ENCODE data around the gene PARP15.

Gene PARP15

DNA sequence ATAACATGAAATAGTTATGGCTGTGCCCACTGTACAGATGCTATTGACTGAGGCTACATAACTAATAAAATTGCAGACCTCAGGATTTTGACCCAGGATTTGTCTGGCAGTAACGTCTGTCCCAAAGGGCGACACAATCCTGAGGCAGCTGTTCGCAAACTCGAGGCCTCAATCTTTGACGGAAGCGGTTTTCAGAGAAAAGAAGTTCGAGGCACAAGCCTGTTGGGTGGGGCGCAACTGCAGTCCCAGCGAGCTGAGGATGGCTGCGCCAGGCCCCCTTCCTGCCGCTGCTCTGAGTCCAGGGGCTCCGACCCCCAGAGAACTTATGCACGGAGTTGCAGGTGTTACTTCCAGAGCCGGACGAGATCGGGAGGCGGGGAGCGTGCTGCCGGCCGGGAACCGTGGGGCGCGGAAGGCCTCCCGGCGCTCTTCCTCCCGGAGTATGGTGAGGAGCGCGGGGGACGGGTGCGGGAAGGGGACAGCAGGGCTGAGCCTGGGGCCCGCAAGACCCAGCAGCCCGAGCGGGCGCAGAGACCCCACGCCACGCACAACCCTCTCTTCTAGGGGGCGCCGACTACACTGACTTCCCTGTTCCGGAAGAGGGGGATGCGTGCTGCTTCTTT is at the start of gene PARP15:
Gene PARP15, plus strand, starts transcription at position 242 of the 623 bp plus-strand sequence. Its CDS starts 18 bp downstream, at position 260.
- ChIA-PET CTCF (no interaction called here), POLR2A (no interaction called here)
- TF ChIP-seq FOXK2 (IDR thresholded peaks at IDR 0.05) (no peak), FOXA1 (IDR thresholded peaks at IDR 0.05) (no peak), NFRKB (IDR thresholded peaks at IDR 0.05) (no peak)
- DNase-seq (ENCODE audit: extremely low spot score), result no peak

DNA sequence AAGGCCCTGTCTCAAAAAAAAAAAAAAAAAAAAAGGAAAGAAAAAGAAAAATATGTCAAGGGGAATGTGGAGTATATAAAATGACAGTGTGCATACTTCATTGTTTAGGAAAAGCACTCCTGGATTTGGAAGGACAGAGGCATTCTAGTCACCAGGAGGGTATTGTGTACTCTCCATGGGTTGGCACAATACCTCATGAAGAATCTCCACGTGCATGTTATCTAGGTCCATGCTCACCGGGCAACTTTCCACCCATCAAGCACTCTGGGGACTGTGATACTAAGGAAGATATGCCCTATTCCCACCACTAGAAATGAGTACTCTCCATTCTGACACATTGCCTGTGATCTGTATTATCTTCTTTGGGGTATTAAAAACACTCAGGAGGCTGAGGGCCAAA is 47.3 kb upstream of the PARP15 start:
- CTCF ChIA-PET, result no interaction called here
- no peak for DNase-seq (ENCODE audit: extremely low spot score)
- TF ChIP-seq NFRKB (IDR thresholded peaks at IDR 0.05) (no peak), LEF1 (IDR thresholded peaks at IDR 0.05; ENCODE audit: borderline replicate concordance) (no peak), HDGF (IDR thresholded peaks at IDR 0.05; ENCODE audit: borderline replicate concordance) (no peak), CTBP1 (IDR thresholded peaks at IDR 0.05; ENCODE audit: borderline replicate concordance) (no peak)
- POLR2A ChIA-PET, result no interaction called here

DNA sequence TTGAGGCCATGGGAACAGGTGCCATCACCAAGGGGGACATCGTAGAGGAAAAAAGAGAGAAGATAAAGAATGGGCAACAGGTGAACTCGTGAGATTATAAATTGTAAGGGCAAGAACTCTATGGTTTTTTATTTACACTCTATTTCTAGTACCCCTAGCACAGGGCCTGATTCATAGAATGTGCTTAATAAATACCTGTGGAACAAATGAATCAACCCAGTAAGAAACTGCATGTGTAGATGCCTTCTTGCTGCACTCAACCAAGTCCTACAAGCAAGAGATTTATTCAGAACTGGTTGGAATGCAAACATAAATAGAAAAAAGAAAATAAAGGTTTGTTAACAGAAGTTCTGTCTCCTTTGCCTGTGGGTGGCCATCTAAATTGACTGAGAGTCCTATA is 44.0 kb upstream of the PARP15 start:
- DNase-seq (ENCODE audit: extremely low spot score), result no peak
- ChIA-PET CTCF (no interaction called here), POLR2A (no interaction called here)
- TF ChIP-seq BHLHE40 (IDR thresholded peaks at IDR 0.05; ENCODE audit: borderline replicate concordance) (no peak), FOXM1 (IDR thresholded peaks at IDR 0.05; ENCODE audit: borderline replicate concordance) (no peak), ZNF384 (IDR thresholded peaks at IDR 0.05) (no peak), FOXK2 (IDR thresholded peaks at IDR 0.05) (no peak), ELF4 (IDR thresholded peaks at IDR 0.05) (no peak), ARNT (IDR thresholded peaks at IDR 0.05) (no peak), NFRKB (IDR thresholded peaks at IDR 0.05) (no peak), PKNOX1 (IDR thresholded peaks at IDR 0.05) (no peak), TARDBP (IDR thresholded peaks at IDR 0.05) (no peak), SP1 (IDR thresholded peaks at IDR 0.05) (no peak), FOXA1 (IDR thresholded peaks at IDR 0.05) (no peak)

DNA sequence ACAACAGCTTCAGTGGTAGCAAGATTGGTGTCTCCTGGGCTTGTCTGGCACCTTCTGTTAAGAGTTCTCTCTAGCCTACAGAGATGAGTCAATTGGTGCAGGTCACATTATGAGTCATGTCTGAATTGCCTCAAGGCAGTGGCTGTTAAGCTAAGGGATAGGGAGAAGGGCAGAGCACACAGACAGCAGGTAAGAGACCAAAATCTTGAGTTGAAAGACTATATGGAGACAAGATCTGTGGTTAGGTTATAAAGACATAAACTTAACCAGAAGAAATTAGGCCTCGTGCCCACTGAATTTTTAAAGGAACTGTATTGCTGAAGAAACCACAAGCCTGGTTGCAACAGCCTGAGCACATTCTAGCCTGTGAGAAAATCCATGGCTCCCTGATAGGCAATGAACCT is 43.5 kb upstream of the PARP15 start:
- ChIA-PET POLR2A (no interaction called here), CTCF (no interaction called here)
- no peak for TF ChIP-seq NFRKB (IDR thresholded peaks at IDR 0.05)
- no peak for TF ChIP-seq ARNT (IDR thresholded peaks at IDR 0.05)
- no peak for TF ChIP-seq ELF4 (IDR thresholded peaks at IDR 0.05)
- TF ChIP-seq PKNOX1 (IDR thresholded peaks at IDR 0.05), result no peak
- no peak for TF ChIP-seq SUZ12 (IDR thresholded peaks at IDR 0.05)
- TF ChIP-seq HDGF (IDR thresholded peaks at IDR 0.05; ENCODE audit: borderline replicate concordance), result no peak
- TF ChIP-seq TARDBP (IDR thresholded peaks at IDR 0.05), result no peak
- TF ChIP-seq L3MBTL2 (conservative IDR thresholded peaks at IDR 0.05), result no peak
- no peak for TF ChIP-seq FOXK2 (IDR thresholded peaks at IDR 0.05)
- DNase-seq (ENCODE audit: extremely low spot score), result no peak

- no peak for DNase-seq (ENCODE audit: extremely low spot score)
- ChIA-PET CTCF (no interaction called here), POLR2A (interaction anchor here (0.8 kb wide), 1 partner anchor 153 kb away, joined by 3 read pairs; the partner anchor contains the start of gene MIX23)
- TF ChIP-seq FOXA1 (IDR thresholded peaks at IDR 0.05) (no peak), SP1 (IDR thresholded peaks at IDR 0.05) (no peak), LEF1 (IDR thresholded peaks at IDR 0.05; ENCODE audit: borderline replicate concordance) (no peak), CTBP1 (IDR thresholded peaks at IDR 0.05; ENCODE audit: borderline replicate concordance) (no peak), HDGF (IDR thresholded peaks at IDR 0.05; ENCODE audit: borderline replicate concordance) (no peak), FOXM1 (IDR thresholded peaks at IDR 0.05; ENCODE audit: borderline replicate concordance) (no peak), SUZ12 (IDR thresholded peaks at IDR 0.05) (no peak)
Measured at GRCh38 chr3:122535964-122536631, 41.4 kb upstream of the PARP15 start.

DNA sequence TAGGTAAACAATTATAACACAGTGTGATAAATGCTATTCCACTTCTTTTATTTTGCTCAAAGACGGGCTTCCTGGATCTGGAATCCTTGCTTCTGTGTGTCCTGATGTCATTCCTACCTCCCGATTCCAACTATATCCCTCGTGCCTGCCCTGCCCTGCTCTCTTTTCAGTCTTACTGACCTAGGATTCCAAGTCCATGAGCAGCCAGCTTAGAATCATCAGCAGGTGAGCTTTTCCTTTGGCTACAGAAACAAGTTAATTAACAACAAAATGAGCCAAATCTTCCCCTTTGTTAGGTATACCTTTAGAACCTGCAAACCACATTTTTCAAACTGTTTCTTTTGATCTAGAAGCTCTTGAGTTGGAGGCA is 40.8 kb upstream of the PARP15 start:
- CTCF ChIA-PET, result no interaction called here
- TF ChIP-seq PKNOX1 (IDR thresholded peaks at IDR 0.05), result no peak
- no peak for TF ChIP-seq L3MBTL2 (conservative IDR thresholded peaks at IDR 0.05)
- TF ChIP-seq BHLHE40 (IDR thresholded peaks at IDR 0.05; ENCODE audit: borderline replicate concordance), result no peak
- no peak for TF ChIP-seq ARNT (IDR thresholded peaks at IDR 0.05)
- TF ChIP-seq SUZ12 (IDR thresholded peaks at IDR 0.05), result no peak
- TF ChIP-seq NFRKB (IDR thresholded peaks at IDR 0.05), result no peak
- TF ChIP-seq FOXM1 (IDR thresholded peaks at IDR 0.05; ENCODE audit: borderline replicate concordance), result no peak
- TF ChIP-seq LEF1 (IDR thresholded peaks at IDR 0.05; ENCODE audit: borderline replicate concordance), result no peak
- POLR2A ChIA-PET, result interaction anchor here (0.8 kb wide), 1 partner anchor 154 kb away, joined by 3 read pairs; the partner anchor contains the start of gene MIX23
- no peak for DNase-seq (ENCODE audit: extremely low spot score)

DNA sequence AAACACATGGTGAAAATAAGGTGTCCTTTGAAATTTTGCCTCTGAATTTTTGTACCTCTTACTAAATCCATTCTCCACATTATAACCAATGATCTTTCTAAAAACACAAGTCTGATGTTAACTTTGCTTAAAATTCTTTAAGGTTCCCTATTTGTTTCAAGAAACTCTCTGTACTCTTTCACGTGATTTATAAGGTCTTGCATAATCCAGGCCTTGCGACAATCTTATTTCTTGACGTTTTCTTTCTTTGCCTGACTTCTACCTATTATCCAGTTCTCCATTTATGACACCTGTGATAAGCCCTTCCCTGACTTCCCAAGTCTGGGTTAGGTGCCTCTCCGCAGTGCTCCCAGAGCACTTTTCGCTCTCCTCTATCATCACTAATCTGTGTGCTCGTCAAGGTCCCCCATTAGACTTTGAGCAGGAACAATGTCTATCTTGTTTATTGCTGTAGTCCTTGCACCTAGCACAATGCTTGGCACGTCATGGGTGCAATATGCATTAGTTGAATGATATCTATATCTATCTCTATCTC is 38.4 kb upstream of the PARP15 start:
- TF ChIP-seq CTBP1 (IDR thresholded peaks at IDR 0.05; ENCODE audit: borderline replicate concordance) (no peak), BHLHE40 (IDR thresholded peaks at IDR 0.05; ENCODE audit: borderline replicate concordance) (no peak), NFRKB (IDR thresholded peaks at IDR 0.05) (no peak), ELF4 (IDR thresholded peaks at IDR 0.05) (no peak), FOXA1 (IDR thresholded peaks at IDR 0.05) (no peak), SP1 (IDR thresholded peaks at IDR 0.05) (no peak), HDGF (IDR thresholded peaks at IDR 0.05; ENCODE audit: borderline replicate concordance) (no peak), ZNF384 (IDR thresholded peaks at IDR 0.05) (no peak), ARNT (IDR thresholded peaks at IDR 0.05) (no peak), FOXK2 (IDR thresholded peaks at IDR 0.05) (no peak)
- ChIA-PET CTCF (no interaction called here), POLR2A (no interaction called here)
- DNase-seq (ENCODE audit: extremely low spot score), result no peak
